Activated T-cell treated with anti-CD3 and anti-CD28 coated beads for 1 hour (primary cell): Measurements from ENCODE around the gene ISG20L2.

Experiments used
- DNase-seq: peaks from one replicate; pipeline ENCODE4 v3.0.0-alpha.2; 2020; ENCODE audit warnings: low read depth

The ISG20L2 gene

DNA sequence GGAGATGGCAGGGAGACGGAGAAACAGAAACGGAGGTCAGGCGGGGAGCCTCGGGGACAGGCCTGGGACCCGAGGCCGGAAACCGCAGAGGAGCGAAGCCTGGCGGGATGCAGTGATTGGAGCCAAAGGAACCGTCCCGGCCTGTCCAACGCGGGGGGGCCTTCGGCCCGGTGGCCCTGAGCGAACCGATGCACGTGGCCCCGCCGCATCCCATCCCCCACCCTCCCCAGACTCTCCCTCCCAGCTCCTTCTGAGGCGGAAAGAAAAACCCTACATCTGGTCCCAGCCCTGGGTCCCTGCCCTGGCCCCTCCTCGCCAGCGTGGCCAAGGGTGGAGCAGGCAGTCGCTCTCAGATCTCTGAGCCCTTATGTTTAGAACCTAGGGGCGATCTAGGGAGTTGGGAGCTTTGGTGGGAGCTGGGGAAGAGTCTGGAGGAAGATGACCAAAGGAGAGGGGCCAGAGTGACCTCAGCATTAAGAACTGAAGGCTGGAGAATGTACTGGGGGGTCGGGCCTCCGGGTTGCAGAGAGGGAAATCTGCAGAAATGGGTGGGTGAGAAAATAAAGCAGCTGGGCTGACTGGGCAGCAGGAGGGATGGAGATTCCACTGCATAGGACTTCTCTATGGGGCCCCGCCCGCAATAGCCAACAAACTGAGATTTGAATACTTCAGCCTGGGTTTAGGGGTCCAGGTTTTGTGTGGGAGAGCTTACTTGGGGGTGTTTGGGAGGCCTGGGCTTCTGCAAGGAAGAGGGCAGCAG, 21.7 kb downstream of the ISG20L2 start:
- no peak for DNase-seq

DNA sequence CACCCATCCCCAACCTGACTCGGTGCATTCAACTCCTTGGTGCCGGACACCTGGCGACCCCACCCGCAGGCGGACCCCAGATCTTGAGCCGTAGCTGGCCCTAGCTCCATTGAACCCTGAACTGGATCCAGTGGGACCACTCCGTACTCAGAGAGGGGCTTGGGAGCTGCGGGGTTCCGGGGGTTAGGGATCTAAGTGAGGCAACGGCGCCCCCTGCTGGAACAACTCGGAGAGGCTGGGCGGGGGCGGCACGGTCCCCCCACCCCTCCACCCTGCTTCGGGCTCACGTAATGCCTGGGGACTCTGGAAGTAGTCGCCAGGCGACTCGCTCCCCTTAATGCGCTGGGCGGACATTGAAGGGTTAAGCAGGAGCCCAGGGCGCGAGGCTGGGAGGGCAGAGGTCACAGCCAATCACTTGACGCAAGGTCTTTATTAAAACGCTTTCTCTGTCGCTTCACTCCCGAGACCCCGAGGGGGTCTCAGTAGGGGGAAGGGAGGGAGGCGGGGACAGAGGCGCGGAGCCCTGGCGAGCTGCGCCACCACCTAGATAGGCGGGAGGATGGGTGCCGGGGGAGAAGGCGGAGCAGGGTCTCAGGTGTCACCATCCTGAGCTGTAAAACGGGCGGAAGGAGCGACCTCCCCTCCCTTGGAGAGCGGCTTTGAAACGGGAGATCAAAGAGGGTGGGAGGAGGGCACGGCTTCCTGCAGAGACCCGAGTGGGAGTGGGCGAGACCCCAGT, 22.5 kb downstream of the ISG20L2 start:
- DNase-seq, result peak; percentile 67

DNA sequence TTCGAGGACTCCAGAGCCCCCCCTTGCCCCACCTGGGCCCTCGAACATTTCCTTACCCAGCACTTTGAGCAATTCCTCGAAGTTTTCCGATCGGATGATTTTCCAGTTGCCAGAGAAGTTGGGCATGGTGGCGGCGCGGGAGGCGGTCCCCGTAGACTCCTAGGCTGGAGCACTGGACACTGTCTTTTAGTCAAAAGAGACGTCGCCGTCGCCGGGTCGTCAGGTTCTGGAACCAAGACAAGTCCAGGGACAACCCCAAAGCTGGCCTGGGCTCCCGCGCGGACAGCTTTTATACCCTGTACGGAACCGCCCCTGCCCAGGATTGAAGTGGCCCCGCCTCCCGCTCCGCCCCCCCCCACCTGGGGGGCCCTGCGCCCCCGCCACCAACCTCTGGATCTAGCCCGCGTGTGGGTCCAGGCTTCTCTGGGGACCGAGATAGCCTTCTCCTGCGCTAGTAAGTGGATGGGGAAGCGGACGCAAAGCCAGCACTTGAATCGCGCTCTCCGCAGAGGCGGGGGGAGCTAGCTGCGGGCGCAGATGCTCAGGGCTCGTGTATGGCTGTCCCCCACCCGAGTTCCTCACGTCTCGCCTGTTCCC, 23.1 kb downstream of the ISG20L2 start, which contains the start of gene CRABP2:
CRABP2 (minus strand) TSS at position 263 of the 597 bp plus-strand sequence; CDS start at position 126, 137 bp downstream.
- no peak for DNase-seq

DNA sequence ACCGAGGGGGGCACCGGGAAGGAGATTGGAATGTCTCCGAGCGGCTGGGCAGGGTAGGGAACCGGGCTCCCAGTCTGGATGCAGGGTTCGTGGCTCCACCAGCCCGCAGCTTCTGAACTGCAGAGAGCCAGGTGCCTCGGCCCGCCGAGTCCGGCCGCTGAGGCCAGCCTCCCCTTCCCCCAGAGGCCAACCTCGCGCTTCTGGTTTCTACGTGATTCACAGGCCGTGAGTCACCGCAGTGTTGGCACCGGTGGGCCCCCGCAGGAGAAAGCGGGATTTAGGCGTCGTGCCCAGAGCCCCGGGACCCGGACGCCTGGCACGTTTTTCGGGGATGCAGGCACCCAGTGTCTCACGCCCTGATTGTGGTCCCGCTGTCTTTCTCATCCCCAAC, 23.6 kb downstream of the ISG20L2 start:
- no peak for DNase-seq

DNA sequence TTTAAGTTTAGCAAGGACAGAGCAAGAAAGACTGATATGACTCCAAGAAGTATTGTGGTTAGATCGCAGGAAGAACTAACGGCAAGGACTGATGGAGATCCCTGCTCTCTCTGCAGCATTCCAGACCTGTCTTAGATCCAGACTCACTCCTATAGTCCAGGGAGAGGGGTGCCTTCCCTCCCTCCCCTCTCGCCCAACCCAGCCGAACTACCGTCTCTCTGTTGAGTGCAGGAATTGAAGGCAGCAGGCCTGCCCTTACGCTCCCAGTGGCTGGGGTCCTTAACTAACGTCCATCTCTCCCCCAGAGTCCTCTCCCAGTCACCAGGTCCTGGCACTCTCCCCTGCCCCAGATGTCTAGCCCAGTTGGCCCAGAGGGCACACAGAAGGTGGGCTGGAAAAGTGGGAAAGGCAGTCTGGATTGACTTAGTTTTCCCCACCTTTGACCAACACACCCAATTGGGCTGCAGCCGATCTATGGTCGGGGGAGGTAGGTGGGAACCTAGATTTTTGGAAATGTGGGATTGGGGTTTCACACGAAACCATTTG, 24.3 kb downstream of the ISG20L2 start:
- no peak for DNase-seq

DNA sequence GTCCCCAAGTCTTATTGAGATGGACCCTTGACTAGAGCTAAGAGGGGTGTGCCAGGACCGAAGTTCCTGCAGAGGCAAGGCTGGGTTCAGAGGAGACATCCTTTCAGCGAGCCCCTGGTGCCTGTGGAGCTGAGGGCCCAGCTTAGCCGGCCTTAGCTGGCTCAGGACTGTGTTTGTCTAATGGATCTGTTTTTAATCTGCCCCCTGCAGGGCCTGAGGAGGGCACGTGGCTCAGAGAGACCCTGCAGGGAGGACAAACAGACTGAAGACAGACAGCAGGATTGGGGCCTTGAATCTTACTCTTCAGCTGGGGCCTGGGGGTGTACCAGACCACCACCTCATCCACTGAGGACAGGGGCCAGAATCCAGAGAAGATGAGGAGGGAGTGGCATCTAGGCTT, 24.8 kb downstream of the ISG20L2 start:
- DNase-seq, result no peak

DNA sequence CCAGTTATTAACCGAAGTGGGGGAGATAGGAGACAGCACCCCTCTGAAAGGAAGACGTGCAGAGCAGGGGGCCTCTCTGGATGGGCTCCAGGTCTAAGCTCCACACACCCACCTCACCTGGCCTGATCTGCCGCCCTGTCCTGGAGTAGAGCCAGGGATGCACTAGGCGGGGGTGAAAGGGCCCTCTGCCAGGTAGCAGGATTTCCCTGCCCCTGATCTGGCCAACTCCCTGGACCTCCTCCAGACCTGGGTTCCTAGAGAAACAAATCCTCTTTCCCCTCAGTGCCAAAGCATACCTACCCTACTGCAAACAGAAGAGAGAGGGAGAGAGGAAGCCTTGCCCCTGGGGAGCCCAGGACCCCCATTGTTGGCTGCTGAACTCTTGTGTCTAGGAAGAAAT, 25.2 kb downstream of the ISG20L2 start:
- no peak for DNase-seq

DNA sequence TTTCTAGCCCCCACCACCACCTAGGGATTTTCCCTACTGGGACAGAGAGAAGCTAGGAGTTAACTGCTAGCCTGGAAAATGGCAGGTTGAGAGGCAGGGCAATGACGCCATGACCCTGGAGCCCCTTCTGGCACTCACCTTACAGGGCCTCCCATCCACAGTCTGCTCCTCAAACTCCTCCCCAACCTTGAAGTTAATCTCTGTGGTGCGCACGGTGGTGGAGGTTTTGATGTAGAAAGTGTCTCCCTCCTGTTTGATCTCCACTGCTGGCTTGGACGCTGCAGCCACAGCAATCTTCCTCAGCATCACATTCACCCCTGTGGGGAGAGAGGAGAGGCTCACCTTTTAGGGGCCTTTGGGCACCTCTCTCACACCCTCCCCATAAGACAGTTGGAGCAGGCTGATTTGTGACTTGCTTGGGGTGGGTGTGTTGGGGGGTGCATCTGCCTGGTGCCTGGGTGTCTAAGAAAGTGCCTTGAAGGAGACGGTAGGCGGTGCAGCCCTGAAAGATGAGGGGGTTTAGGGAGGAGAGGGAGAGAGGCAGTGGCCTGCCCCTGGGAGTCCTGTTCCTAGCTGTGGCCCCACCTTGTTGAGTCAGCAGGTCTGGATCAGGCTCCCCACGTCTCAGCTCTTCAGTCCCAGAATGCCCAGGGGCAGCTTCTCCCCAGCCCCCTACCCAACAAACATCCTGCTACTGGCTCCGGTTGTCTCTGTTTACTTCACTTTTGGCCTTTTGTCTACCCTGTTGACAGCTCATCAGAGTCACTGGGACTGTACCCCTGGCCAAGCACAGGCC, 27.6 kb downstream of the ISG20L2 start:
- DNase-seq, result no peak

DNA sequence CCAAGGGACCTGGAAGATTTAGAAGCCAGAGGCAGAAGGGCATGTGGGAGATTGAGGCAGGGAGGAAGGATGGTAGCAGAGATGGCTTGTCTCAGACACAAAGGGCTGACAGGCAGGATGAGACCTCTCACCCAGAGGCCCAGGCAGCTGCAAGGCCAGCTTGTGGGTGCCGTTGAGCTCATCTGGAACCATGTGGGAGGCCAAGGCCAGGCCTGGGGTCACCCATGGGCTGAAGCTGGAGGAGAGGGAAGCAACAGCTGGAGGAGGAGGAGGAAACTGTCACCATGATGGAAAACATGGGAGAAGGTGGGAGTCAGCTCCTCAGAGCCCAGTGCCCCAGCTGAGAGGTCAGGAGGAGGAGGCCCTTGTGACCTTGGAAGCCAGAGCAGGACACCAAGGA, 29.6 kb downstream of the ISG20L2 start:
- no peak for DNase-seq

DNA sequence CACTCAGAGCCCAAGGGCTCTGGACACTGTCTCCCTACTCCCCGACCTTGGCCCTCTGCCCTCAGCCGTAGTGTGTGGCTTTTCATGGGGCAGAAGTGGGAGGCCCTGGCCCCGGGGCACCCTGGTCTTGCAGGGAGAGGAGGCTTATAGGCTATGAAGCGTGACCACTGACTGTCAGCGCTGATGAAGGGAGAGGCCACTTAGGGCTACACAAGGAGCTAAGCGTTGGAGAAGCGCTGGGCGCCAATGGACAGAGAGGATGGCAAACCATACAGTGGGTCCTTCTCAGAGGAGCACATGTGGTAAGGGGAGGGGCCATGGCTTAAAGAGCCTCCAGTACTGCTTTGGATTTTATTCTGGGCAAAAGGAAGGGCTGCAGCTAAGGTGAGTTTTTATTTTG, 31.1 kb downstream of the ISG20L2 start:
- DNase-seq, result no peak

DNA sequence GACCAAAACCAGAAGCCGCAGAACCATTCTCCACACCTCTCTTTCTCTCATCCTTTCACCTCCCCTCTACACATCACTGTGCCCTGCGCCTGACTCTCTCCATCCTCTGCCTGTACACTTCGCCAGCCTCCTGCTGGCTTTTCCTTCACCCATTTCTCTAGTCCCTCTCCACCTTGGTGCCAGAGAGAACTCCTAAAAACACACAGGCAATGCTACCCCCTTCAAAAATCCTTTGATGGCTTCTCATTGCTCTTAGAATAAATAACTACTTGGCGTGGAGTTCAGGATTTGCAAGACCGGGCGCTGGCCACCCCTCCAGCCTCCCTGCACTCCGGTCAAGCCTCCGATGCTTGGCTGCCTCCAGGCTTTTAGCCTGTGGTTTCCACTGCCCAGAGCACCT, 31.8 kb downstream of the ISG20L2 start:
- no peak for DNase-seq

DNA sequence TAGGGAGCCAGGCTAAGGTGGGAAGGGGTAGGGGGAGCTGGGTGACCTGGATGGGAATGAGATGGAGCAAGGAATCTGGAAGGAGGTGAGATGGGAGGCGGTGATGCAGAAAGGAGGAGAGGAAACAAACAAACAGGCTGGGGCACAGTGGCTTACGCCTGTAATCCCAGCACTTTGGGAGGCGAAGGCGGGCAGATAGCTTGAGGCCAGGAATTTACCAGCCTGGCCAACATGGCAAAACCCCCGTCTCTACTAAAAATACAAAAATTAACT, 33.9 kb downstream of the ISG20L2 start:
- DNase-seq, result no peak

DNA sequence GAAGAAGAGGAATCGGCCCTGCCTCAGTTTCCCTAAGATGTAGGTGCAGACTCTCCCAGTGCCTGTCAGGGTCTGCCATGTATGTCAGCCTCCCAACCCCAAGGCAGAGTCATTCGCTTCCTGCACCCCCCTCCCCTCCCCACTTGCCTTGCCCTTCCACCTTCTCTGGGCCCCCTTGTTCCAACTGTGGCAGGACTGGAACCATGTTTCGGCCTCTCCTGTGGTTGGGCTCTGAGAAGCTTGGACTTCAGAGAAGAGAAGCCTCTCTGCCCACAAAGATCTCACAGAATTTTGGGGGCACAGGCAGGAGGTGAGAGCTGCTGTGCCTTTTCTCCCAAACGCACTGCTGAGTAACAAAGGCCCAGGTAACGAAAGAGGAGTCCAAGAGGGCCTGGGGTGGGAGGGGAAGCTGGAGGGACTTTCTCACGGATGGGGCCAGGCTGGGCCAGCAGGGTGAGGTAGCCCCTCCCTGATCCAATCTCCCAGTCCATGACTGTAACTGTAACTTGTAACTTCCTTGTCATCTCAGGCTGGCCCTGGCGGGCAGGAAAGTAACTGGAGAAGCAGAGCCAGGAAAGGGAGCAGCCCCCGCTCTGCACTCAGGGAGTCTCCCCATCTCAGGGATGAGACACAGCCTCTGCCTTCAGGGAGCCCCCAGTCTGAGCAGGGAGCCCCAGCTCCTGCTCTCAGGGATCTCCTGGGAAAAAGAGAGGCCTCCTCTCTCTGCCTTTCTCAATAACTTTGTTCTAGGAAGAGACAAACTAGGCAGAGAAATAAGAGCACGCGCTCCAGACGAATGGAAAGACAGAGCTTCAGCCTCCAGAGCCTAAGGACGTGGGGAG, 34.5 kb downstream of the ISG20L2 start:
- DNase-seq, result no peak

DNA sequence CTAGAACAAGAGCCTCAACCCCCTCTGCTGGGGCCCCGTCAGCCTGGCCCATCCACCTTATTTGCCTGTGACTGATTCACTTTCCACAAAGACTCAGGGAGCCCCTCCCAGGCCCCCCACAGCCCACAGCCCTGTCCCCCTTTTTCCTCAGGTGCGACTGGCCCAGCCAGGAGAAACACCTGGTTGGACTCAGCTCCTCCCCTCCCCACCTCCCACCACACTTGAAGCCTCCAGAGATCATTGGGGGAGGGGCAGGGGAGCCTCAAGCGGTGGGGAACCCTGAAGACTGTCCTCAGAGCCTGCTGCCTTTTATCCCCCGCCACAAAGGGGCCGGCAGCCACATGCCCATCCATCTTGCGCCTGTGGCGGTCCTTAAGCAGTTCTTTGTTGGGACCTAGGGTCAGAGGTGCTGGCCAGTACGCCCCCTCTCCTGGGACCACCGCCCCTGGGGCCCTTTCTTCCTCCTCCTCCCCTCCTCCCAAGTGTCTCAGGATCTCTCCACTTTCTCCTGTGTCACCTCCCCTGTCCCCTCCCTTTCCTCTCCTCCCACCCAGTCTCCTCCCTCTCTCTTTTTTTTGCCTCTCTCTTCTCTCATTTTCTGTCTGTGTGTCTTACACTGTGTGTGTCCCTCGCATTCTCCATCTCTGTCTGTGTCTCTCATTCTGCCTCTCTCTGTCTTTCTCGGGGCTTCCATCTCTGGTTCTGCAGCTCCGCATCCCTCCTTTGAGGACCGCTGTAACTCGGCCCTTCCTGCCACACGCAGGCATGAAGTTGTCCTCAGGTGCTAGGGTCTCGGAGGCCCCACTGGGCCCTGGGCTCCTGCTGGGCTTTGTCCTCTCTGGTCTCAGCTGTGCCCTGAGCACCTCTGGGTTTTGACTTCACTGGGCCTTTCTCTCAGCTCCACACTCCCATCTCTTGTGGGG, 35.4 kb downstream of the ISG20L2 start:
- no peak for DNase-seq

DNA sequence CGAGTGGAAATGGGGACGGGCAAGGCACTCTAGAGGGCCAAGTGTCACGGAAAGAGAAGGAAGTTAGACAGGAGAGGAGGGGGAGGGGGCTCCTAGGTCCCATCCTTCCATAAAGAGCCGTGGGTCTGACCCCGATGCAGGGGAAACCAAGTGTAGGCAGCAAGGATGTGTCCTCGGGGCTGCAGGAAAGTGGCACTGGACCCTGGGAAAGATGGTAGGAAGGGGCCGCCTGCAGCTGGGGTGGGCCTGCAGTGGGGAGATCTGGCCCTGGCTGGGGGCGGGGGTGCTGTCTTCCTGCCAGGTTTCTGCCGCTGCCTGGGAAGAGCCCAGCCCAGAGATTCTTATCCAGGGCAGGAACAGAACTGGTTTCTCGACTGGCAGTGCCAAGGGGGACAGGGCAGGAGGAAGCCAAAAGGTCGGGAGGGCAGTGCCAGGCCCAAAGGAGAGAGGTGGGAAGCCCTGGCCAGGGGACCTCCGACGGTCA, 36.1 kb downstream of the ISG20L2 start:
- no peak for DNase-seq

DNA sequence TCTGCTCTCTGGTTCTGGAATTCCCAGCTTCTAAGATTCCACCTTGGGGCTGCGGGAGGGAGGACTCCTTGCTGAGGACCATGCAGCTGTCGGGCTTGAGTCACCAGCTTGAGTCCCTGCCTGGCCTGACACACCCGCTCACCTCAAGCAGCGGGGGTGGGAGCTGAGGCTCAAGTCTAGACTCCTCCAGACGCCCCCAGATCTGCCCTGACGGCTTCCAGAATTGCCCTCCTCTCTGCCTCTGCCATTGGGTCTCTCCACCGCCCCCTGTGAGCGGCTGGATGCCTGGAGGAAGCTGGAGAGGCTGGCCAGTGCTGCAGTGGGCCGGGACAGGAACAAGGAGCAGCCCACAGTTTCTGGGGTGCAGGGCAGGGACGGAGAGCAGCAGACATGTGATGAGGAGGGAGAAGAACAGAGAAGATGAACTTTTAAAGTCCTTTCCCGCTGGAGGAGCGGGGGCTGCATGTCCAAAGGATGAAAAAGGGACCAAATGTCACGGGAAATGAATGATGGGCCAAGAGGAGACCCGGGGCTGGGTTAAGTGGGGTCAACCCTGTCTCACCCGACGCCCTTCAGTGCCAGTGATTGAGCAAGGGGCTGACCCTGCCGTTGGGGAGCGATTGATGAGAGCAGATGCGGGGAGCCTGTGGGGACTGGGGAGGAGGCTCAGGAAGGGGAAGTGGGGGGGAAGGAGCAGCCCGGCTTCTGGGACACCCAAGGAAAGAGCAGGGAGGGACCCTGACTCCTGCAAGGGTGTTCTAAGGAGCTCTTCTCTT, 36.7 kb downstream of the ISG20L2 start:
- no peak for DNase-seq

DNA sequence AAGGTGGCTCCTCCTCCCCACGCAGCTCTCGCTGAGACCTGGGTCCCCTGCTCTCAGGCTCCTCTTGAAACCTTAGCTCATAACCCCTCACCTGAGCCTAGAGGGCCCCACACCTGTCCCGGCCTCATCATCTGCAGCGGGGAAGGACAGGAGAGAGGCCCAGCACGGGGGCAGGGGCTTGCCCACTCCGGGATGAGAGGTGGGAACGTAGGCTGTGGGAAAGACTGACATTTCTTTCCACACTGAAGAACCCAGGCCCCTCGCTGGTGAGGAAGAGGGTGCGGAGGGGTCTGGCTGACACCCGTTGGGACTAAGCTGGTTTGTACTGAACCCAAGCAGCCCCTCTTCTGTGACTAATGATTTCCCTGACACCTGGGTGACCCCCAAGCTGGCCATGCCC, 37.4 kb downstream of the ISG20L2 start:
- DNase-seq, result no peak

DNA sequence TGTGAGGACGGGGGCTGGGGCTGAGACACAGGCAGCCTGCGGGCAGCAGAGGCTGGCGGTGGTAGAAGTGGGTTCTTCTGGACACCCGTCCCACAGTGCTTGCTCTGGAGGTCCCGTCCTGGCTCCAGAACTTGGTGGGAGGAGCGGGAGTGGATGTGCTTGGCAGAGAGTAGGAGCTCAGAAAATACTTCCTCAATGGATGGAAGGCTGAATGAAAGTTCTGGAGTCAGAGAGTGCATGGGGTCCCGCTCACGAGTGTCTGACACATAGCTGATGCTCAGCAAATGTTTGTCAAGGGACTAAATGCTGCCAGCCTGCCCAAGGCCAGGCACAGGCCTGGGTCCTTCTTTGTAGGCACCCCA, 37.9 kb downstream of the ISG20L2 start:
- DNase-seq, result no peak

DNA sequence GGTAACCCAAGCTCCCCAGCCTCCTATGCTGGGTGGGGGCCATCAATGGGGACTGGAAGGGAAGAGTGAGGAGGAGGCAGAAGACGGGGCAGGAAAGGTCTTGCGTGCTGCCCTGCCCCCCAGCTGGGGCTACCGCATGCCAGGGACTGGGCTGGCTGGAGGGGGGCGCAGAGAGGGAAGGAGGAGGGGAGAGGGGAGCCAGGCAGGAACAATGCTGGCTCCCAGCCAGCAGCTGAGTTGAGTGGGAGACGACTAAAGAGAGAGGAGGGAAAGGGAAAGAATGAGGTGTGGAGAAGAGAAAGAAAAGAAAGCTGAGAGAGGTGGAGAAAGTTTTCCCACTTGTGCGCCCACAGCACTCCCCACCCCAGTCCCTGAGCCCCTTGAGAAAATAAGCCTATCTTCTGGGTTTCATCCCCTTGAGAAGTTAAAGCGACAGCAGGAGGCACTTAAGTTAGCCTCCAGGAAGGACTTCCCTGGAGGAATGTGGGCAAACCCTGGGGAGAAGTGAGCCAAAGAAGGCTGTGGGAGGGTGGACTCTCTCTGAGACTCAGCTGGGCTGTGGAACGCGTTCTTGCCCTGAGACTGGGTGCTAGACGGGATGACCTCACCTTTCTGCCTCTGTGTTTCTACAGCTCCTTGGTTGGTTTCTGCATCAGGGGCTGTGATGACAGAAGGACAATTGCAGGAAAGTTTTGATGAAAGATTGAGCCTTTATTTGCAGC, 38.5 kb downstream of the ISG20L2 start:
- no peak for DNase-seq
